Panc1 (cell line): ENCODE data around the gene ETV4.

Source experiments
- CTCF ChIP-seq: fragments of 450-650 bp; IDR thresholded peaks from 2 replicates; pipeline ENCODE4 v1.5.1; 2017; ENCODE audit warnings: mild to moderate bottlenecking
- POLR2AphosphoS5 ChIP-seq: IDR thresholded peaks from 2 replicates; pipeline ENCODE4 v1.6.1; 2012; ENCODE audit warnings: mild to moderate bottlenecking, low read depth, low read length, moderate library complexity
- SIN3A ChIP-seq: IDR thresholded peaks from 2 replicates; pipeline ENCODE4 v1.6.1; 2012; ENCODE audit warnings: low read depth, mild to moderate bottlenecking, low read length, moderate library complexity, borderline replicate concordance; ENCODE audit not compliant: insufficient read depth
- TCF7L2 ChIP-seq: IDR thresholded peaks from 2 replicates; pipeline ENCODE4 v1.6.1; 2011; ENCODE audit warnings: mild to moderate bottlenecking, low read depth, low read length, inconsistent platforms
- TF ChIP-seq, protein P1 (sequence below), 2 experiments: IDR thresholded peaks; 2 replicates each; pipeline ENCODE4 v1.6.1; 2011 to 2012; ENCODE audit warnings: low read depth in 2 of 2, control low read depth in 1 of 2, low read length in 1 of 2, mild to moderate bottlenecking in 1 of 2, moderate library complexity in 1 of 2; ENCODE audit not compliant: insufficient read depth in 1 of 2

DNA sequence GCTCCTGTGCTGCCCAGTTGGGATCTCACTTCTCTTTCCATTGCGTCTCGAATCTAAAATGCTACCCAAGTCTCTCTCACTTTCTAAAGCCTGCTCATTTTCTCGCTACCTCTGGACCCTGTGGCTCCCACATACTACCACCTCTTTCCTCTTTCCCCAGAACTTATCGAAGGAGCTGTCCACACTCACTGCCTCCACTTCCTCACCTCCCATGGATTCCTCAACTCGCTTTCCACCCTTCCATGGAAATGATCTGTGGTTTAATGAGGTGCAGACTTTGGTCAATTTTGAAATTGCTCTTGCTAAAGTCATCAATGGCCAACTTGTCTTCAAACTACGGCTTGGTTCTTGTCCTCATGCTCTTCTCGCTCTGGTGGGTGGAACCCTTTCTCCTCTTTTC lies 37.2 kb upstream of the ETV4 start:
- TF ChIP-seq POLR2AphosphoS5: no peak
- TF ChIP-seq CTCF: no peak
- TF ChIP-seq SIN3A: no peak
- no peak for TF ChIP-seq TCF7L2
- TF ChIP-seq, protein P1, sequence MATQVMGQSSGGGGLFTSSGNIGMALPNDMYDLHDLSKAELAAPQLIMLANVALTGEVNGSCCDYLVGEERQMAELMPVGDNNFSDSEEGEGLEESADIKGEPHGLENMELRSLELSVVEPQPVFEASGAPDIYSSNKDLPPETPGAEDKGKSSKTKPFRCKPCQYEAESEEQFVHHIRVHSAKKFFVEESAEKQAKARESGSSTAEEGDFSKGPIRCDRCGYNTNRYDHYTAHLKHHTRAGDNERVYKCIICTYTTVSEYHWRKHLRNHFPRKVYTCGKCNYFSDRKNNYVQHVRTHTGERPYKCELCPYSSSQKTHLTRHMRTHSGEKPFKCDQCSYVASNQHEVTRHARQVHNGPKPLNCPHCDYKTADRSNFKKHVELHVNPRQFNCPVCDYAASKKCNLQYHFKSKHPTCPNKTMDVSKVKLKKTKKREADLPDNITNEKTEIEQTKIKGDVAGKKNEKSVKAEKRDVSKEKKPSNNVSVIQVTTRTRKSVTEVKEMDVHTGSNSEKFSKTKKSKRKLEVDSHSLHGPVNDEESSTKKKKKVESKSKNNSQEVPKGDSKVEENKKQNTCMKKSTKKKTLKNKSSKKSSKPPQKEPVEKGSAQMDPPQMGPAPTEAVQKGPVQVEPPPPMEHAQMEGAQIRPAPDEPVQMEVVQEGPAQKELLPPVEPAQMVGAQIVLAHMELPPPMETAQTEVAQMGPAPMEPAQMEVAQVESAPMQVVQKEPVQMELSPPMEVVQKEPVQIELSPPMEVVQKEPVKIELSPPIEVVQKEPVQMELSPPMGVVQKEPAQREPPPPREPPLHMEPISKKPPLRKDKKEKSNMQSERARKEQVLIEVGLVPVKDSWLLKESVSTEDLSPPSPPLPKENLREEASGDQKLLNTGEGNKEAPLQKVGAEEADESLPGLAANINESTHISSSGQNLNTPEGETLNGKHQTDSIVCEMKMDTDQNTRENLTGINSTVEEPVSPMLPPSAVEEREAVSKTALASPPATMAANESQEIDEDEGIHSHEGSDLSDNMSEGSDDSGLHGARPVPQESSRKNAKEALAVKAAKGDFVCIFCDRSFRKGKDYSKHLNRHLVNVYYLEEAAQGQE (IDR thresholded peaks at IDR 0.05; ENCODE audit: insufficient read depth in 1 of 2, low read depth in 2 of 2, low read length in 1 of 2): no peak
